Stimulated activated CD8-positive, alpha-beta memory T cell treated with anti-CD3 and anti-CD28 coated beads, Interleukin-4, amount 100 ng/mL, for 48 hours (primary cell): Measurements from ENCODE around the gene PRR16.

ENCODE experiments used
- DNase-seq: peaks from one replicate; pipeline ENCODE4 v3.0.0-alpha.2; 2020

PRR16 gene

DNA sequence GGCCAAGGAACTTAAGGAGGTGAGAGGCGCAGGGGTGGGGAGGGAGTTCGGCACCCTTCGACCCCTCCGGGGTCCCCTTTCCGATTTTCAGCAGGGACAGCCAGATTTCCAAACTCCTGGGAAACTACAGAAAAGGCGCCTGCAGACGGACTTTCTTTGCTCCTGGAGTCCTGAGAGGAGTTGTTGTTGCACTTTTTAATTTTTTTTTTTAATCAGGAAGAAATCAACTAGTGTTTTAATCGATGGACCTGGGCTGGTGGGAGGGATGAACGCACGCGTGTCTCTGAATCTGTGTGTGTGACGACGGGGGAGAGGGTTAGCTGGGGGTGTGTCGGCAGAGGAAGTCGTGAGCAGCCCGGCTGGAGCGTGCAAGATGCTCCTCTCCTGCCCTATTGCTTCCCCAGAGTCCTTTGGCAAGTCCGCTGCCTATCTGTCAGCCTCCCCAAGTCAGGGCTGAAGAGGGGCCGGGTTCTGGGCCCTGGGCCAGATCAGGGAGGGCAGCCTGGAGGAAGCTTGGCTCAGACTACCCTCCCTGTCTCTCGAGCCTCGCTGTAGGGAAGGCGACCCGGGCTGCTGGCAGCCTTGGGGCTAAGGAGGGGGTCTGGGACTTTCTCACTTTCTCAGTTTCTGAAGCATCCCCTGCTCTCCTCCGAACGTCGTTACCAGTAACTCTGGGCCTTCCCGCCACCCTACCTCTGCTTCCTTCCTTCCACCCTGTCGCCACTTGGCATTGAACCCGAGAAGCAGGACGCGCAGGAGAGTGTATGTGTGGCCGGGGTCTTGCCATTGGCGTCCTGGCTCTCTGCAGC, 731 bp downstream of the PRR16 start:
- no peak for DNase-seq

DNA sequence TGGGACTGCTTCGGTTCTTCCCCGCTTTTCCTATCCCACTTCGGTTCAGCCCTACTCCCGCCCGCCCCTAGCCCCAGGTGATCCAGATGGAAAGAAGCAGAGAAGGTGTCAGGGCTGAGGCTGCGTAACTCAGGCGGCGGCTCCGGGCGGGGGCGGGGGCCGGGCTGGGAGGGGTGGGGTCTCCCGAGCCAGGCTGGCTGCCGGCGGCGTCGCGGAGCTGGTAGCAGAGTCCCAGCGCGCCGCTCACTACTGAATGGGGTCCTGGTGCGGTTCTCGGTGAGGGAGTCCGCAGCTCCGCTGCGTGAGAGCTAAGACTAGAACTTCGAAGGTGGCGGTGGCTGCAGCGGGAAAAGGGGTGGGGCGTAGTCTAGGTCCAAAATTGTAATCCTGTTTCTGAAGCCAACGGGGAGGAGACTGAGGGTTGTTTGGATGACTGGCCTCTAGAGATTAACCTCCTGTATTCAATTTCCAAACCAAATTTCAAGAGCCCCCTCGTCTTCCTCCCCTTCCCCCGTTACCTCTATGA, 1.4 kb downstream of the PRR16 start:
- no peak for DNase-seq

DNA sequence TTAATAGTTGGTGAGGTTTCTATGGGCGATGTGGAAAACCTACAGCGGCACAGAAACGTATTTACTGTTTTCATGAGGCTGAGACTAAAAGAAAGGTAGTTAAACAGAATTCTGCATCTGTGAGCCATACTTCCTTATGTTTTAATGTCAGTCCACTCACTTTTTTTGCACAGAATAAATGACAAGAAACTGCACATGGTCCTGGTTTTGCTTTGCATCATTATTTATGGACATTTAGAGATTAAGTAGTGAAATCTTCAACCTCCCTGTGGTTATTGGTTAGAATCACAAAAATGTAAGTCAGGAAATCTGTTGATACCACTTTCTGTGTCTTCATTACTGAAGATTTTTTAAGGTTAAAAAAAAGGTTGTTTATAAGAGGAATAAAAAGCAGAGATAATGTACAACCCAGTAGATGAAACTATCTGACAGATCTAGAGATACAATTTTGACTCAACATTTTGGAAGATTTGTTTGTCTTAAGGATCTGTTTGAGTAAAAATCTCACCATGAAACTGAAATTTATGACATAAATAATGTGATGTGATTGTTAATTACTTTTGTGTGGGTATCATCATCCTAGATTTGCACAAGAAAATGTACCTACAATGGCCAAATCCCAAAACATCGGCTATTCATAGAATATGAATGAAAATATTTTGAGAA, 2.4 kb downstream of the PRR16 start:
- DNase-seq: no peak

DNA sequence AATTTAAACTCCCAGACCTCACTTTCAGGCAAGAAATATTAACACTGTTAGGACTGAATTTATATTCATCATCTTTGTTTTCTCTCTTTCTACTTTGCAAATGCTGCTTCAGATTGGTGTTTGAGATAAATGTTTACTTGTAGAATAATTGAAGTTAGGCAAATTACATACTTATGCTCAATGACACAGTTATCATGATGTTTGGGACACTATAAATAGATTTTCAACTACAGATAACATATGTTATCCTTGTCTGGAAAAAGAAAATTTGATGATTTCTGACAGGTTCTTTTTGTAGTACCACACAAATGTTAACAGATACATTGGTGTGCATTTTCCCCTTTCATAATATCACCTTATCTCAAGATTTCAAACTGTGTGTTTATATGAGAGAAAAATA, 7.9 kb downstream of the PRR16 start:
- DNase-seq: no peak

DNA sequence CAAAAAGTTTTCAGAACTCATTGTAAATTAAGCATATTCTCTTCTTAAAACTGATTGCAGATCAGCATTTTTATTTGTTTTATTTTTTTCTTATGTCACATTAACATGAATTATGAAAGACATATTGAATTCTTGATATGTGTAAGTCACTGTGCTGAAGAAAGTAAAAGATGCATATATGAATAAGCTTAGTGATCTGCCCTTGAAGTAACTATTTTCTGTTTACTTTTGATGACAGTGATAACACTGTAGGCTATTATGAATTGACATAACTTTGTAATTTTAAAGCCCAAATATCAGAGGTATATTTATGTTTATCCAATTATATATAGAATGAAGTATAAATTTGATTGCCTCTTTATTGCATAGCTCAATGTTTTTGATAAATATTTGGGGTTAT, 8.8 kb downstream of the PRR16 start:
- DNase-seq: no peak

DNA sequence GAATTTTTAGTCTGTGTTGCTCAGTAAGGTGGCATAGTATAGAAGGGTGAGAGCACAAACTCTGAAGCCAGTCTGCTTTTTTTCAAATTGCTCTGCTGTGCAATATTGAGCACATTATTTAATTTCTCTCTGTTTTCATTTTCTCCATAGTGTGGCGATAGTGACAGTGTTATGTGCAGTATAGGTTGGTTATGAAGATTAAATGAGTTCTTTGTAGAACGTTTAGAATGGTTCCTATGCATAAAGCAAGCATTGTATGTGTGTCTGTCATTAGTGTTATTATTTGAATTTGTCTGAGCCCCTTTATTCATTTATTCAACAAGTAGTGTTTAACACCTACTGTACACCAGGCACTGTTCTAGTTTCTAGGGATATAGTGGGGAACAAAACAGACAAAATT, 9.2 kb downstream of the PRR16 start:
- no peak for DNase-seq

DNA sequence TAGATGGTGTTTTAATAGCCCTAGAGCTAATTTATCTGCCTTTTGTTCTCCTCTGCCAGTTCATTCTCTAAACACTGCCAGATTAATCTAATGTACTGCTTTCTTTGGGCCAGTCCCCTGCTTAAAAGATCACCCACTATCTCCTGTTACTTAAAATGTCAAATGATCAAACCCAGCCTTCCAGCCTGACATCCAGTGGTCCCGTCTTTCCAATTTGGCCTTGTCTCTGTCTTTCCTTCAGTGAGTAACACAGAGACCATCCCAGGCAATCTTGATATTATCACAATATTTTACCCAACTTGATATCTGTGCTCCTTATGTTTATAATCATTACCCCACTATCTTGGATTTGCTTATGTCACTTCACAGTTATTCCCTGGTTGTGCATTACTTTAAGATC, 12.0 kb downstream of the PRR16 start:
- DNase-seq: no peak

DNA sequence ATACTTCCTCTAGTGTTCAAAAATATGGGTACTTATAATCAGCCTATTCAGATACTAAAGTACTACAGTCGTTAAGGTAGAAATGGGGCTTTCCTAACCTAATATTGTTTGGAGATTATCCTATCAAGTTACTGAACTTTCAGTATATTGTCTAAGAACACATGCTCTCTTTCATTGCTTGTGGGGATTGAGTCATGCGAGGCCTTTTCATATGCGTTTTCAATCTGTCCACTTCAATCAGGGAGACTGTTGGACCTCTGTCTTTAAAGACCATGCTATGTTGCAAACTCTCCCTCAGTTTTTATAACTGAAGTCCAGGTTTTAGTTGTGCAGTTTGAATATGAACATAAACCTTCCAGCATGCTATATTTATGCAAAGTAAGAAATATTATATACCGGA, 15.0 kb downstream of the PRR16 start:
- no peak for DNase-seq

DNA sequence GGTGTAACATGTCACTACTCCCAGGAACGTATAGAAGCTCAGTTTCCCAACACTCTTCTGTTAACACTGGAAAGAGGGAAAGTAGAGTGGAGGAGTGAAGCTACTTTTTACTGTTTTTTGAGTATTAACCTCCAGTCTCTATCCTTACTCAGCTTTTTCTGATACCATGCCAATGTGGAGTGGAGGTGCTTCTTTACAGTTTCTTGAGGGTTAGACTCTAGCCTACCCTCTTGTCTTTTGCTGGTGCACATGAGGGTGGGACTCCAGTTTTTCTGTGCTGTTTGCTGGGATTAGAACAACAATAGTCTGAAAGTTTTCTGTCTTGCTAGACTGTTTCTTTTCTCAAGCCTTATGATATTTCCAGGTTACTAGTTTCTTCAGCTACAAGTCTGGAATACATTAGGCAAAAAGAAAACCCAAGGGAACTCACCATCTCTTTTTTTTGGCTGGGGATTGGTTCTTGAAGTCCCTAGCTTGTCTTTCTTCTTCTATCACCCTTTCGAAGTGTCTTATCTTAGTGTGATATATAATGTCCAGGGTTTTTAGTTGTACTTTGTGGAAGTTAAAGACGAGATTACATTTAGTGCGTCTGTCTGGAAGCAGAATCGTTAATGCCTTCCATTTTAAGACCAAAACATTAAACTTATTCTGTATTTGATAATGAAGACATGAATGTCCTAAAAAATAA, 35.9 kb downstream of the PRR16 start:
- no peak for DNase-seq

DNA sequence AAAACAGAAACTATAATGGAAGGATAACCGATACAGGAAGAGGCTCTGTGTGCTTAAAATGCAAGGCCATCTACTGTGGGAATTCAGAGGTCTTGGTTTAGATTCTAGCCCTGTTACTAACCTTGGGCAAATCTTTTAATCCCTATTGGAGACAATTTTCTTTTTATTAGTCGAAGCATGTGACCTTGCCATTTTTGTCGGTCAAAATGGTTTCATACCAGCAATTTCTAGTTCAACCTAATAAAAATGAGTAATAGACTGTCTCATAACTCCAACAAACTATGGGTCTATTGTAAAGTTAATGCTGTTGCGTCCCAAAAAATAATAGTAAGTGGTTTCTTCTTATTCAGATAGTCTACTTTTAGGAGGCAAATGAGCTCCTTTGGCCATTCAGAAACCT, 38.4 kb downstream of the PRR16 start:
- DNase-seq: no peak

DNA sequence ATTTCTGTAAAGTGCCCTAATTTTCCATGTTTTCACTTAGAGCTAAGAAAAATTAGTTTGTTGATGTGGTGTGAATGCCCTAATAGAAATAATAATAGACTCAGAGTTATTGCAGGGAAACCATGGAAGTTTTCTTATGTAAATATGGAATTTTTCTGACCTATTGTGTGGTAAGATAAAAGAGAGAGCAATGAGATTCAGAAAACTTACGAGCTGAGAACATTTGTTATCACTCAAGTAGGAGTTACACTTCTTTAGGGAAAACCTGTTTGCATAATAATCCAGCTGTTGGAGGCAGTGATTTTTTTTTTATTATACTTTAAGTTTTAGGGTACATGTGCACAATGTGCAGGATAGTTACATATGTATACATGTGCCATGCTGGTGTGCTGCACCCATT, 39.2 kb downstream of the PRR16 start:
- no peak for DNase-seq

DNA sequence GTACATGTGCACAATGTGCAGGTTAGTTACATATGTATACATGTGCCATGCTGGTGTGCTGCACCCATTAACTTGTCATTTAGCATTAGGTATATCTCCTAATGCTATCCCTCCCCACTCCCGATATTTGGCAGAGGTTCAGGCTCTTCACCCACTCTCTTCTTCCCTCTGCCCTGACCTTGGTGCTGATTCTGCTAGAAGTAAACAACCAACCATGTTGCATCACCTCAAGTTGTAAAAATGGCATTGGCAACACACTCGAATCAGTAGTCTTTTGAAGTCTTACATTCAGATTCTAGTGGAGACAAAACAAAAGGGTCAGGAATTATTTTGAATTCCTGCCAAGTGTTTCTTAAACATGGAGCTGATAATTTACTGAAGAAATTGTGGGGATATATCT, 40.0 kb downstream of the PRR16 start:
- DNase-seq: no peak

DNA sequence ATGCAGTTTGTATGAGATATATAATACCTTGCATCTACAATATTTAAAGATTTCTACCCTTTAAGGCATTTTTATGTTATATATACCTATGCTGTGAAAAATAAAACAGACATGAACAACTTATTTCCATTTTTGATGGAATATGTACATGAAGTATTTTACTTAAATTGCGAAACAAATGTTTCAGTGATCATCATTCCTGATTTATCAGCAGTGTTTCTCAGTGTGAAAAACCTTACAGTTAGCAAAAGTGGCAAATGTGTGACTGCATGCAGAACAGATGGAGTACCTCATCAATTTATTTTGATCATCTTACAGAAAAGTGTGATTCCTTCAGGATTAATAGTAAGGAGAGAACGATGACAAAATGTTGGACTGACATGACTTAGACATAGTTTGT, 43.1 kb downstream of the PRR16 start:
- DNase-seq: no peak

DNA sequence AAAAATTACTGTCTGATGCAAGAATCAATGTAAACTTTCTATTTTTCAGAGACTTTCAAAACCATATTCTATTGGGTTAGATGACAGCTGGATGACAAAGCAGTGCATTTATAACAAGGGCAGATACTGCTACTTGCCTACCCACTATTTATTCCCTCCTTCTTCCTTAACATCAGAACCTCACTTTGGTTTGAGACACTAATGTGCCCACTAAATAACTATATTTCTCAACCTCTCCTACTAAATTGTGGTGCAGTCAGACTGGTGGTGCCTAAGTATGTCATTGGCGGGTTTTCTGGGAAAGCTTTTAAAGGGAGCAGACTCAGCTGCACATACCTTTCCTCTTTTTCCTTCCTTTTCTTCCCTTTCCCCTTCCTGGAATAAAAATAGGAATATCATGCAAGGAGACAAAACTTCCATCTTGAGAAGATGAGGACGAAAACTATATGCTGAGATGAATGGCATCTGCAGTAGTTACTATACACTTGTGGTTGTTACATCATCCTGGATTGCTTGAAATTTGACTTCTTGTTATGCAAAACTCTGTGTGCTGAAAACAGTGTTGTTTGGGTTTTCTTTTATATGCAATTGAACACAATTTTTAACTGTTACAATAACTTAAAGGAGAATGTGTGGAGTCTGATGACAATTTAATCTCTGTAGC, 43.8 kb downstream of the PRR16 start:
- no peak for DNase-seq

DNA sequence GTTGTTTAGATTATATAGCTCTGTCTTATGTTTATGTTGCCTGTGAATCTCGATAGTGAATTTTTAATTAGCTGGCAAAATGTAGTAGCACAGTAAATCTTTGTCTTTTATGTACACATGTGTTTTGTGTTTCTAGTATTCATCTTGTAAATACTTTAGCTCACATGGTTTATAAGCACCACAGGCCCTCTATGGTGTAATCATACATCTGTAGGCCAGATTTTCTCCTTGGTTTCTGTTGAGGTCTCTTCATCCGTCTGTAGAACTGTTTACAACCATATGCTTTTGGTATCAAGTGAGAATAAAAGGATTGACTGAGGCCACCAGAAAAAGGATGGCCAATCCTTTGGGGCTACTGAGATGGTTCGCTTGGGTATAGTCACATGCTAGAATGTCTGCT, 45.0 kb downstream of the PRR16 start:
- no peak for DNase-seq

DNA sequence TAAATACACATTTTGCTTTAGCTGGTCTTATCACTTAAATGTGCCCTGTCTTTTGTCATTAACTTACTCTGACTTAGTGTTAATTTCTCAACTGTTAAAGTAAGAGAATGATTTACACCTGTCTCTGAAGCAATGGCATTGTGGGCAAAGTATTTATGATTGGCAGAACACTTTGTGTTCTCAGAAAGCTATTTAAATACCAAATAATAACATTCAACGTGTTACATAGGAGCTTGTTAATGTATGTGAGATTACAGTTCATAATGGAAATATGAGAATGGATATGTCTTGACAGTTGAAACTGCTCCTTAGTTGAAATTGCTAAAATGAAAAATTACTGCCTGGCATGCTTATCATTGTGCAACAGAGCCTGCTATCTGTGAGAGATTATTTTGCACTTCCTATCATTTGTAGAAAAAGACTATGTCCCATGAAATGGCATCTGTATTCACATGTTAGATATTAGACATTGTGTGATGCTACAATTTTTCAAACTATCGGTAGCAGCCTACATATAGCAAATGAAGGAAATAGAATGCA, 46.1 kb downstream of the PRR16 start:
- no peak for DNase-seq

DNA sequence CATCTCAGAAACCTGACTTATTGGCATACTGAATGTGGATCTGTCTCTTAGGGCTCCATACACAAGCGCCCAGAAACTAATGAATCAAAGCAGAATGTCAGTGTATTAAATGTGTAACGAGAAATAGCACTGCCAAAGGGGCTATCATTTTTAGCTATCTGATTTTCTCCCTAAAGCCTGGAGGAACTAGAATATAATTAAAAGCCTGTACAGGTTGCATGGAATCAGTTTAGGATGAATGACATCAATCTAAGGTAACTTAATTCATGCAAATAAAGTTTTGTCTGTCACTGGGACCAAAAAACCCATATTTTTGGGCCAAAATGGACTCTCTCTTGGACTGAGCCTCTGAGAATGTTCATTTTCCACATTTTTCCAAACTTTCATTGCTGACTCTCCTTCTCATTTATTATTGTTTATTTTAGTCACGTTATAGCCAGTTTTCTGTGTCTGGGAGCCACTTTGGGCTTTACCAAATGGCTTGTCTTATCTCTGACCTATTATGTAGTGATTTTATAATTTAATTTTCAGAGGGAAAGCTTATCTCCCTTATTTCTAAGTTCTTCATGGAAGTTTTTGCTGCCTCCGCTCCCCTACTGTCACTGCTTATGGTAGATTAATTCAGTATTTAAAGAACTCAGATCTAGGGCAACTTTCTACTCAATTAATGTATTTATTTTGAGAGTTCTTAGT, 47.0 kb downstream of the PRR16 start:
- DNase-seq: no peak

DNA sequence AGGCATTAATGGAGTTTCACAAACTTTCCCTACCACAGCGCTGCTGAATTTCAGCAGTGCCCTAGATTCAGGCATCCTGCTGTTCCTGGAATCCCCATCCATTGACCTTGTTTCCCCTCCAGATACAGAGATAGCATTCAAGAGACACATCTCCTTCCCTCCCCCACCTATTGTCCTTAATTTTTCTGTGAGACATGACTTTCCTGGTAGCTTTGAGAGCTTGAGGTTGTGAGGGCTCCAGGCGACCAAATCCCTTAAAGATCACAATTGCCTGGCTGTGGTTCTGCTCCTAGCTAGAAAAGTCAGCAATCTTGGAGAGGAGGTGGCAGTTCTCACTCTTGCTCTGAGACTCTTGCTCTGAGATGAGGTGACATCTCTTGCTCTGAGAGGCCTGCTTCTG, 48.0 kb downstream of the PRR16 start:
- DNase-seq: no peak

DNA sequence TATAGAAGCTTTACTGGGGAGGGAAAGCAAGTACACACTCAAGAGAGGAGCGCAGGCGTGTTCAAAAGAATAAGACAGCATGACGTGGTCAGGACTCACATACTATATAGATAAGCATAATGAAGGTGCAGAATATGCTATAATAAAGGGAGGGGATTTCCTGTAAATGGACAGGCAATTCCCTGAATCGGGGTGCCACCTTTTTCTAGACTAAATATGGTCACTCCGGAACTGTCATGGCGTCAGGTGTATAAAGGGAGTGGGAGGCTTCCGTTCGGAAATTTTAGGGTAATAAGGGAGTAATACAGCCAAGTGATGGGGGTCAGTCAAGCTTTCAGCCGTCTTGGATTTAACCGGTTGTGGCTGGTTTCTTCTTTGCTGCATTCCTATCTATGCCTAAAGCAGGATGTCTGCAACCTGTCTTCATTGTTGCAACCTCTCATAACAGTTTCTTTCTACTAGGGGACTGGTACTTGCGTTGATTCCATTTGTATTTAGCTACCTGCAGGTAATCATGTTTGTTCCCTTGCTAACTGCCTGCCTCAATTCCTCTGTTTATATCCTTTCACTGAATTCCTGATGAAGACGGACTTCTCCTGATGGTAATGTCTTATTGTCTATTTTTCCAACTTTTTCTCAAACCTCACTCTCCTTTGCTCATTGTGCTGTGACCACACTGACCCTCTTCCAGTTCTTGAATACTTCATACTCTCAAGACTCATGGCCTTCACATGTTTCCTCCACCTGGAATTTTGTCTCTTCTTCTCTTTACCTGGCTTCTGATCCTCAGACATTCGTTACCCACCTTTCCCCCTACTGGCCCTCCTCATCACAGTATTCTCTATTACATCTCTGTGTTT, 48.9 kb downstream of the PRR16 start:
- DNase-seq: no peak

DNA sequence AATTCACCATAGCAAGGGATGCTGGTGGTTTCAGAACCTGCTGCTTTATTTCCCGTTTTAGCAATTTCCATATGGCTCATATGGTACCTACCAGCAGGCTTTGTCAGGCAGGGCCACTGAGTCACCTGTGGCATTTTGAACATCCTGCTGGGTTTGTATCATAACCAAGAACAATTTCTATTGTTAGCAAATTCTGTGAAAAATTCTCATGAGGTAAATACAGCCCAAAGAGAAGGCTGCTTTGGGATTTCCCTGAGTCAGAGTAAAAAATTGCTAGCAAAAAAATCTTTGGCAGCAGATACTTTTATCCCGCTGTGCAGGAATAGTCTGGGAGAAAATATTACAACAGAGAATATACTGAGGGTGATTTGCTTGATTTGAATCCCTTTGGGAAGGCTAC, 52.7 kb downstream of the PRR16 start:
- no peak for DNase-seq

DNA sequence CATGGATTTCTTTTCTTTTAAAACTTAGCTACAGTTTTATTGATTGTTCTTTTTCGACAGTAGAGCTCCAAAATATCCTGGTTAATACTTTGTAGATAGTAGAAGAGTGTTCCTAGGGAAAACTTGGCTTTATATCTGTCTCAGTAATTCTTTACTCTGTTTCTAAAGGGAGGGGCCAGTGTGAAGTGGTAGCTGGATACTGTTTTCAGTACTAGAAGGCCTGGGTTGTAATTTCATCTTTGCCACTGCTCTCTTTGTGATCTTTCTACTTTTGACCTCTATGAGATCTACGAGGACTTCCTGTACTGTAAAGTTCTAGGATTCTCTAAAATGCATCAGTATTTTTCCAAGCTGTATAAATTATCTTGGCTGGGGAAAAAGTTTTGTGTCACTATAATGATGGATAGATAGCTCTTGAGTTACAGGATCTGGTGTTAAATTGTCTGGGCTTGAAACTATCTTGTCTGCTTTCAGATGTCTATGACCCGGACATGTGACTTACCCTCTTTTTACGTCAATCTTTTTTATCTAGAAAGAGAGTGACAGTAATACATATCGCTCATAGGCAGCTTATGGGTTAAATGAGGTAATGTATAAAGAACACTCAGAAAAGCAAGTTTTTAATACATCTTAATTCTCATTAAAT, 53.6 kb downstream of the PRR16 start:
- DNase-seq: no peak
